Activated CD8-positive, alpha-beta memory T cell treated with anti-CD3 and anti-CD28 coated beads, Interleukin-2, amount 50 U/mL, for 48 hours (primary cell): ENCODE measurements around the gene CTRB2.
A peak's percentile ranks its signal among the peaks of the same experiment; 100 is the strongest.

ENCODE experiments used
- DNase-seq: peaks from one replicate; pipeline ENCODE4 v3.0.0-alpha.2; 2020

The CTRB2 gene

DNA sequence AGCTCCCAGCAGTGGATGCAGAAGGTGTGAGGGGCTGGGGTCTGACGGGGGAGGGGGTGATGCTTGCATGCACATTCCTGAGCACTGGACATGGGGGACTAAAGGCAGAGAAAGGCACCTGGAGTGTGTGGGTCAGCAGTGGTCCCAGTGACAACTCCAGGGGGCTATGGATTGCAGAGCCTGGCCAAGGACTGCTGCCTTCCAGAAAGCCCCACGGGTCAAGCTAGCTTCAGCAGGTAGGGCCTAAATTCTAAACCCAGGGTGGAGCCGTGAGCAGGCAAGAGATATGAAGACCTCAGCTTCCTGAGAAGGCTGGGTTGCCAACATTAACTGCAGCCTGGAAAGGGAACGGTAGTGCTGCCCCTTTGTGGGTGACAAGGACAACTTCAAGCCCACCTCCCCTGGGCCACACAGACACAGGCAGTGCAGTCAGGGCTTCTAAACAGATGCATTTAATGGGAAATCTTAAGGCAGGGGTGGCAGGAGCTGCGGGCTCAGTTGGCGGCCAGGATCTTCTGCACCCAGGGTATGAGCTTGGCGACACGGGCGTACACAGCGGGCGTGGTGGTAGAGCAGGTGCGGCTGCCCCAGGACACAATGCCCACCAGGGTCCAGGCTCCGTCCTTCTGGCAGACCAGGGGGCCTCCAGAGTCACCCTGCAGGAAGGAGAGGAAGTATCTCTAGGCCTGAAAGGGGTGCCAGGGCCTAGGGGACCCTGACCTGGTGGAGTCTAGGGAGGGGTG is 3.1 kb downstream of the CTRB2 start:
- no peak for DNase-seq

DNA sequence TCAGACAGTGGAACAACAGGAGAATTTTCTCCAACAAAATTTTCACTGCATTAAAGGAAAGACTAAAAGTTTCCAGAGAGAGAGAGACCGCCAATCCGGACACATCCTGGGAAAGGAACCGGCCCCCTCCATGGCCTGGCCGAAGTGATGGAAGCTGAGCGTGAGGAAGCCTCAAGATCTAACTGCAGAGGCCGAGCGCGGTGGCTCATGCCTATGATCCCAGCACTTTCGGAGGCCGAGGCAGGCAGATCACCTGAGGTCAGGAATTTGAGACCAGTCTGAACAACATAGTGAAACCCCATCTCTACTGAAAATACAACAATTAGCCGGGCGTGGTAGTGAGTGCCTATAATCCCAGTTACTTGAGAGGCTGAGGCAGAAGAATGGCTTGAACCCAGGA is 3.9 kb downstream of the CTRB2 start:
- no peak for DNase-seq

DNA sequence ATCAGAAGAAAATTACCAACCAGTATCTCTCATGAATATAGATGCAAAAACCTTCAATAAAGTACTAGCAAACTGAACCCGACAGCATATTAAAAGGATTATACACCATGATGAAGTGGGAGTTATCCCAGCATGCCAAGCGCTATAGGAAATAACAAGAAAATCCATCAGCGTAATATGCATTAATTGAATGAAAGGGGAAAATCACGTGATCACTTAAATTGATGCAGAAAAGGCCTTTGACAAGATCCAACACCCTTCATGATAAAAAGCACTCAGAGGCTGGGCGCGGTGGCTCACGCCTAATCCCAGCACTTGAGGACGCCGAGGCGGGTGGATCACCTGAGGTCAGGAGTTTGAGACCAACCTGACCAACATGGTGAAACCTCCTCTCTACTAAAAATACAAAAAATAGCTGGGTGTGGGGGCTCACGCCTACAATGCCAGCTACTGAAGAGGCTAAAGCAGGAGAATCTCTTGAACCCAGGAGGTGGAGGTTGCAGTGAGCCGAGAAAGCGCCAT is 4.8 kb downstream of the CTRB2 start:
- DNase-seq = peak; percentile 22

DNA sequence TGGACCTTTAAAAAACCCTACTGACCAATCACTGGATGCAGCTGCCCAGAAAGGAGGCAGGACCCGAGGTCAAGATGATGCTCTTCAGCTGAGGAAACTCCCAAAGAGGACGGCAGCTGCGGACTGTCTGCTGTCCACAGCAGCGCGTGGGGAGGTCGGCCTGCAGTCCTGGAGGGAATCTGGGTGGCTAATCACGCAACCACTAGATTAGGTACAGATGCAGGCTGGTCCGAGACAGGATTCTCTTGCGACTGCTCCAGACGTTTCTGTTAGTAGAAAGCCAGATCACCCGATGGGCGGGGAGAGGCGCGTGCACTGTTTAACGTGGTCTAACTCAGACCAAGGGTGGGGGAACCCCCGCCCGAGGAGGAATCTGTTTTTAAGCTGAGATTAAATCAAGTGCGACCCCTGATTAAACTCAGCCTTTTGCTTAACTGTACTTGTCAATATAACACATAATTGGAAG is 8.8 kb downstream of the CTRB2 start:
- no peak for DNase-seq

DNA sequence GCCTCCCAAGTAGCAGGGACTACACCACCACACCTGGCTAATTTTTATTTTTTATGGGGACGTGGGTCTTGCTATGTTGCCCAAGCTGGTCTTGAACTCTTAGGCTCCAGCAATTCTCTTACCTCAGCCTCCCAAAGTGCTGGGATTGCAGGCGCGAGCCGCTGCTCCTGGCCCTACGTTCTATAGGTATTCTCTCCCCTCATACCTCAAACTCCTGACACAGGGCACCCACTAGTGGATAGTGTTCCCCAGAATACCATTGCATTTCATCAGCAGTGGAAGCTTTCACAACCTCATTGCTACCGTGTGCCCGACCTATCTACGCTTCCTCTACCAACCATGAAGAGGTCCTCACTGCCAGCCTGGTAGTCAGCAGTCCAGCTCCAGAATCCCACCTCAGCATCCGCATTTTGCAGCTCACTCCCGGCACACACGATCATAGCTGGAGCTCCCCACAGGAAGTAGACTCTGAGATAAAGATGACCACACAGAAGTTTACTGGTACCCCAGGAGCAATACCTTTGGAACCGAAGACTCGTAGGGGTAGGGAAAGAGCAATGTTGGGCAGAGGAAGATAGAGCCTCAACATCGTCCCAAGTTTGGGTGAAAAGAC is 9.3 kb downstream of the CTRB2 start:
- no peak for DNase-seq

DNA sequence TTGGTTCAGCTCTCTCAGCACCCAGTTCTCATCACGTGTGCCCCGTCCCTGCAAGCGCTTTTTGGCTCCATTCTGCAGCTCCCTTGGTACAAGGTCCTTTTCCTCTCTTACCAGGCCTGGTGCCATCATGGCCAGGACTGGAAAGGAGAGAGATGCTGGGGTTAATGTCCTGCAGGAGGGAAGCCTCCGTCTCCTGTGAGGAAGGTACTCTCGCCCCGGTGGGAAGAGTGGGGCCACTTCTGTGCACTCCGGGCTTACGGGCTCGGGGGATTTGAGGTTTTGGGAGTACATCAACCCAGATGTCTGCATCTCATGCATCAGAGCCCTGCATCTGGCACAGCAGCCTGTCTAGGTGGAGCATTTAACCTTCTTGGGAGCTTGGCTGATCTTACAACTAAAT is 10.1 kb downstream of the CTRB2 start:
- DNase-seq = no peak

DNA sequence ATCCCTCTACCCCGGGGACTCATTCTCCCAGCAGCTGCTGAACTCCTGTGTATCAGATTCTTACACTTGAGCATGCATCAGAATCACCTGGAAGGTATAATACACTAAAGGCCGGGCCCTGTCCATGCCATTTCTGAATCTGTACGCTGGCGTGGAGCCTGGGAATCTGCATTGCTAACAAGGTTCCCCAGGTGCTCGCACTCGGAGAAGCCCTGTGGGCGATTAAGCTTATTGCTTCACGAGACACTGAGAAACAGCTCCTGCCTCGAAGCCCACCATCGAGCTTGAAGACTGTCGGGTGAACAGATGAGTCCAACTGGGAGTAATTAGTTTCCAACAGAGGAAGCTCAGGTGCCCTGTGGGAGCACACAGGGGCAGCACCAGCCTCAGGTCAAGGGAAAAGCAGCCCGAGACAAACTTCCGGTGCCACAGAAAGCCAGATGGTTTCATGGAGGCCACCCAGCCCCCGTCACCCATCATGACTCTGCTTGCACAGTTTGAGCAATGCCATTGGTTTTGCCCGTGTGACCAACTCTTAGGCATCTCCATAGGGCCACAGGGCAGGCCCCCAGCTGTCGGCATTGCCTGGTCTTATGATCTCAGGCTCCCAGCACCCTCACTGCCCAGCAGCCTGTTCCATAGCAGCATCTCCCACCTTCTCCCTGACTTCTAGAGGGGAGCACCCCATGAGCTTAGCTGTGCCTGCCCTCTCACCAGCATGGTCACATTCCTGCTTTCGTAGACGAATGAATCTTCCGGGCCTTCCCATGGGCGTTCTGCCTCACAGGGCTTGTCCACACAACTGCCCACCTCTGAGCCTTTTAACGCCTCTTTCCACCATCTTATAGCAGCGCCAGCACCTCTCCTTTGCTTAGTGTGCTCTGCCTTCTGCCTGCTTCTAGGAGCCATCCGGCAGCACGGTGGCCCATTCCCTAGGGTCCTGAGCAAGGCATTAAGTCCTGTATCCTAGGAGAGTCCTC is 10.9 kb downstream of the CTRB2 start:
- DNase-seq = no peak

DNA sequence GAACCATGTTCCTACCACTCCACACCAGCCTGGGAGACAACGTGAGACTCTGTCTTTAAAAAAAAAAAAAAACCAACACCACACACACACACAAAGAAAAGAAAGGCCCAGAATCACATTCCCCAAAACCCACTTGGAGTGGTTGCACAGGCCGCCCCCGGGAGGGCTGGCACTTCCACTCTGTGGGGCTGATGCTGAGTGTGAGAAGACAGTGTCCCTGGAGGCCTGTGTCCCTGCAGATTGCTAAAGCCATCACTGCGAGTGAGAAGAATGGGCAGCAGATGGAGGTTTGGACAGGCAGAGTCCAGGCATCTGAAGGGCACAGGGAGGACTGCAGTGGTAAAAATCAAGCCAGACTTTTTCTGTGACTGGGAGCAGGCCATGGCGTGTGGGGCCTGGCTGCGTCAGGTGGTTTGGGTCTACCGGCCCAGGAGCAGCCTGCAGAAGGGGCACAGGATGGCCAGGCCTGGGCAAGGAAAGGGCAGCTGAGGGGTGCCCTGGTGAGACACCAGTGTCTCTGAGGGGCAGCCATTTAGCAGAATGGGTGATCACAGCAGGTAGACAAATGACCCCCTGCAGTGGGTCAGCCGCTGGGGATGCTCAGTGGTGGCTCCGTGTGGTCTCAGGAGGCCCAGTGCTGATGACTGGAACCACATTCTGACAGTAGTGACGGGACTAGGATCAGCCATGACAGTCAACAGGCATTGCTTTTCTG is 13.1 kb downstream of the CTRB2 start:
- no peak for DNase-seq

DNA sequence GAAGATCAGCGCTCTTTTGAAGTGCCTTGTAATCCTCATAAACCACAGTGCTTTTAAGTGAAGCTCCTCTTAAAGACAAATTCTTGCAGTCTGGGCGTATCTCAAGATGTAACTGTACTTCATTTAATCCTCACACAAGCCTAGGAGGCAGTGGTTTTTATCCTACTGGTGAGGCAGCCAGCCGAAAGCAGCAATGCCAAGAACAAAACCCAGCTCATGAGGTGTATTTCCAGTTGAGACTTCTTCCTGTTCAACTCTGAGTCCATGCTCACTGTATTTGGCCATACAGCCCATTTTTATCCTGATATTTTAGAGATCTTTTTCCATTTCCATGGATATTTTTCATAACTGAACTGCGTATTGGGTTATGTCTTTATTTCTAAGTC is 13.7 kb downstream of the CTRB2 start:
- no peak for DNase-seq

DNA sequence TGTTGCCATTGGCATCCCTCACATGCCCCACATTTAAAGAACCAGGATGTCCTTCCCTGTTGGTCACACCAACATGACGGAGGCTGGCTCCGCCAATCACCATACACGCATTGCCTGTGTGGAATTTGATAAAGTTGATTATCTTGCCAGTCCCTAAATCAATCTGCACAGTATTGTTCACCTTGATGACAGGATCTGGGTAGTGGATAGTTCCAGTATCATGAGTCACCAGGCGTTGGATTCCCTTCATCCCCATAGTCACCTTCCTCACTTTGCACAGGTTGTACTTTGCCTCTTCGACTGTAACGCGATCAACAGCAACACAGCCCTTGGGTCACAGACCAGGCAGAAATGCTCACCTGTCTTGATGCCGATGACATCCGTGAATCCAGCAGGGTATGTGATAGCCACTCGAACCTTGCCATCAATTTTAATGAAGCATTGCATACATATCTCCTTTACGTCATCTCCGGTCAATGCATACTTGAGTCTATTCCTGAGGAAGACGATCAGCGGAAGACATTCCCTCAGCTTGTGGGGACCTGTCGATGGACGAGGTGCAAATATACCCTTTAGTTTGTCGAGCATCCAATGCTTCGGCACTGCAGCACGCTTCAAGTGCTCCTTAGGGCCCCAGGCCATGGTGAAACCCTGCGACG is 14.2 kb downstream of the CTRB2 start:
- DNase-seq = no peak

DNA sequence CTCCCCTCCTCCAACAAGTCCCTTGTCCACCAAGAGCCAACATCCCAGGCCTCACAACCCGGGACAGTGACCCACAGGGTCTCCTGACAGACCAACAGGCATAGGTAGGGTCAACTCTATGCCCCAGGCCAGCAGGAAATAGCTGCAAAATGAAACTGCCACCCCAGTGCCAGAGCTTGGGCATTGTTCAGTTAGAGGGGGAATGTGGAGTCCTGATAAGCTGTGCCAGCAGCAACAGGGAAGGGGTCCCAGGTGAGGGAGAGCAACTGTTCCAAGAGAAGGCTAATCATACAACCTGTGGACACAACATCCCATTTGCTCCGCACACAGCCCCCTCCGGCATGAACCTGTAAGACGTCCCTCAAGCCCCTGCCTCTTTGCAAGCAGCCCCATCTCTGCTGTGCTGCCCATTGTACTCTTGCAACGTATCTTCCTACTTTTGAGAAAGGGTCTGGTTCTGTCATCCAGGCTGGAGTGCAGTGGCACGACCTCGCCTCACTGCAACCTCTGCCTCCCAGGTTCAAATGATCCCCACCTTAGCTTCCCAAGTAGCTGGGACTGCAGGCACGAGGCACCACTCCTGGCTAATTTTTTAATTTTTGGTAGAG is 17.2 kb downstream of the CTRB2 start:
- DNase-seq = no peak

DNA sequence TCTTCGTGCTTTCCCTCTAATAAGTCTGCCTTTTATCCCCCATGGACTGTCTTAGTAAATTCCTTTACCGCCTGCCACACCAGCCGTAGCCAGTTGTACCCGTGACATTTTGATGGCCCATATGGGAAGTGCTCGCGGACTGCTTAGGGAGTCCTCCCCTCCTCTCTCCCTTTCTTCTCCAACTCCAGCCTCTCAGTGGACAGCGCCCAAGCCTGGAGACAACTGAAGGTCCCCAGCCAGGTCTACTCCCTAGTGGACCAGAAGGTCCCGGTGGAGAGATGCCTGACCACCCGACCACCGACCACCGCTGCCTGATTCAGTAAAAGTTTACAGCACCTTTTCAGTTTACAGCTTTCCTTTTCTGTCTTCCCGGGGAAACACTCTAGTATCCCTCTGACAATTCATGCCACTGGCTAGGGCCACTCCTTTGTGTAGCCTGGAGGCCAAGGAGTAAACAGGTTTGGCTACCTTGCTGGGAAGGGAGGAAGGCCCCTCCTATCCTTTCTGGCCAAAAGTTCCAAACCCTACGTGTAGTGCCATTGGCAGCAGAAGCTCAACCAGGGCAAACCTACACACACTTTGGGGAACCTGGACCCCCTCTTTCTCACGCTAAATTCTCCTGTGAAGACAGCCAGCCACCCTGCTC is 18.0 kb downstream of the CTRB2 start:
- no peak for DNase-seq

DNA sequence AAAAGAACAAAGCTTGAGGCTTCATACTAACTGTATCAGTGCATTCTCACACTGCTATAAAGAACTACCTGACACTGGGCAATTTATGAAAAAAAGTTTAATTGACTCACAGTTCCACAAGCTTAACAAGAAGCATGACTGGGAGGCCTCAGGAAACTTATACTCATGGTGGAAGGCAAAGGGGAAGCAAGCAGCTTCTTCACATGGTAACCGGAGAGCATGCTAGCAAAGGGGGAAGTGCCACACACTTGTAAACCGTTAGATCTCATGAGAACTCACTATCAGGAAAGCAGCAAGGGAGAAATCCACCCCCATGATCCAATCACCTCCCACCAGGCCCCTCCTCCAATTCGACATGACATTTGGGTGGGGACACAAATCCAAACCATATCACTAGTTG is 25.3 kb downstream of the CTRB2 start:
- DNase-seq = no peak

DNA sequence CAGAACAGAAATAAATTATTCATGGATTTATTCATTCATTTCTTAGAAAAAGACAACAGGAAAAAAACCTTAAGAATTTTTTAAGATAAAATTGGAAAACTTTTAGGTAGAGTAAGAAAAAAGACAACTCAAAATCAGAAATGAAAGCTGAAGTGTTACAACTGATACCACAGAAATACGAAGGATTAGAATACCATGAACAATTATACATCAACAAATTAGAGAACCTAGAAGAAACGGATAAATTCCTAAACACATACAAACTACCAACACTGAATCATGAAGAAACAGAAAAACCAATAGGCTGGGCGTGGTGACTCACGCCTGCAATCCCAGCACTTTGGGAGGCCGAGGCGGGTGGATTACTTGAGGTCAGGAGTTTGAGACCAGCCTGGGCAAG is 27.8 kb downstream of the CTRB2 start:
- no peak for DNase-seq

DNA sequence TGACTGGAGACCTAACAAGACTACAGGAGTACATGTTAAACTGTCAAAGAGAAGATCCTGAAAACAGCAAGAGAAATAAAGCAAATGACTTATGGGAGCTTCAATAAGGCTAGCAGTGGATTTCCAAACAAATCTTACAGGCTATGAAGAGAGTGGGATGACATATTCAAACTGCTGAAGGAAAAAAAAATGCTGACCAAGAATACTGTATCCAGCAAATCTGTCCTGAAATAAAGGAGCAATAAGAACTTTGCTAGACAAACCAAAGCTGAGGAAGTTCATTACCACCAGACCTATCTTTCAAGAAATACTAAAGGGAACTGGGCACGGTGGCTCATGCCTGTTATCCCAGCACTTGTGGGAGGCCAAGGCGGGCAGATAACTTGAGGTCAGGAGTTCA is 30.0 kb downstream of the CTRB2 start:
- no peak for DNase-seq

DNA sequence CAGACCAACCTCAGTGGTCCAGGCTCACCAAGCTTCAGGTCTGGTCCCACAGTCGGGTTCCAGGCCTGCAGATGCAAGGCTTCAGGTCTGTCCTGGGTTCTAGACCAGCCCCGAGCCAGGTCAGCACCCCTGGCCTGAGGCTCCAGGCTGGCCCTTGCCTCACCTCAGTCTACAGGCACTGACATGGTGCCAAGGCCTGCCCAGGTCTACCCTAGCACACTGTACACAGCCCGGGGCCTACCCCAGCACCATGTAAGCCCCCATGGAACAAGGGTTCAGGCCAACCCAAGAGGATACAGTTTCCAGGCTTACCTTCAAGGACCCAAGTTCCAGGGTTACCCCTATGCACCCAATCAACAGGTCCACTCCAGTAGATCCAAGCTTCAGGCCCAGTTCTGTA is 31.9 kb downstream of the CTRB2 start:
- no peak for DNase-seq

DNA sequence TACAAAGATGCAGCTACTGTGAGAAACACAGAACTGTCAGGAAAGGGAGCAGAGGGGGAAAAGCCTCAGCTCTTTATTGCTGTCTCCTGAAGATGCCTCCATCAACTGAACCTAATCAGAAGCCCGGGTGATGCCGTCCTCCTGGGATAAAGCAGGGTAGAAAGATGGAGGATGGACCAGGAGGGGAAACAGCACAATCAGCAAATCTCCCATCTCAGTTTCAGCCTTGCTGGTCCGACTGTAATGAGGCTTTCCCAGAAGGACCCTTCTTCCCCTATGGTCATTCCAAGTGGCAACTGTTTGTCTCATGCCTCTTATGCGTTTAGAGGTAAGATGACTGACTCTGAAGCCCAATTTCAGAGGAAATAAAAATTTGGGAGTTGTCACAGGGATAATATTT is 34.4 kb downstream of the CTRB2 start:
- no peak for DNase-seq

DNA sequence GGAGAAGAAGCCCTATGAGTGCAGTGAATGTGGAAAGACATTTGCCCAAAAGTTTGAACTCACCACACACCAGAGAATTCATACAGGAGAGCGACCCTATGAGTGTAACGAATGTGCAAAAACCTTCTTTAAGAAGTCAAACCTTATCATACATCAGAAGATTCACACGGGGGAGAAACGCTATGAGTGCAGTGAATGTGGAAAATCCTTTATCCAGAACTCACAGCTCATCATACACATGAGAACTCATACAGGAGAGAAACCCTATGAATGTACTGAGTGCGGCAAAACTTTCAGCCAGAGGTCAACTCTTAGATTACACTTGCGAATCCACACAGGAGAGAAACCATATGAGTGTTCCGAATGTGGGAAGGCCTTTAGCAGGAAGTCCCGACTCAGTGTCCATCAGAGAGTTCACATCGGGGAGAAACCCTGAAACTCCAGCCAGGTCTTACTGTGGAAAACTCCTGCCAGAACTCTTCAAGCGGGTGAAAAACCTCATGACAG is 37.0 kb downstream of the CTRB2 start:
- no peak for DNase-seq

DNA sequence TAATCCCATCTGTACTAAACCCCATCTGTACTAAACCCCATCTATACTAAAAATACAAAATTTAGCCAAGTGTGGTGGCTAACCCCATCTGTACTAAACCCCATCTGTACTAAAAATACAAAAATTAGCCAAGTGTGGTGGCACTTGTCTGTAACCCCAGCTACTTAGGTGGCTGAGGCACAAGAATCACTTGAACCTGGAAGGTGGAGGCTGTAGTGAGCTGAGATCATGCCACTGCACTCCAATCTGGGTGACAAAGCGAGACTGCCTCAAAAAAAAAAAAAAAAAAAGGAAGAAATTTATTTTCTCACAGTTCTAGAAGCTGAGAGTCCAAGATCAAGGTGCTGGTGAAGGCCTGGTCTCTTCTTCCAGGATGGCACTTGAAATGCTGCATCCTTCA is 46.6 kb downstream of the CTRB2 start:
- no peak for DNase-seq
